NCI-H128 (cell line): Measurements from ENCODE around the gene CCR8.
"Not testable (repeated sequence)": the region's sequence is repeated elsewhere in the genome, so short reads cannot be mapped to it uniquely, and the experiment has no call there.

Source experiments
- DNase-seq: peaks from one replicate; lab custom pipeline; 2025; ENCODE audit not compliant: unreplicated experiment; lab: John Stamatoyannopoulos, UW

Gene CCR8

GRCh38 chr3:39313289-39313688, 16.2 kb upstream of the CCR8 start:
- DNase-seq: no peak

GRCh38 chr3:39315420-39315819, 14.1 kb upstream of the CCR8 start:
- DNase-seq: no peak

GRCh38 chr3:39317571-39318169, 11.8 kb upstream of the CCR8 start:
- no peak for DNase-seq

GRCh38 chr3:39318301-39318700, 11.2 kb upstream of the CCR8 start:
- no peak for DNase-seq

- no peak for DNase-seq
These were observed 10.3 kb upstream of the CCR8 start for GRCh38 chr3:39319249-39319648.

- DNase-seq: not testable (repeated sequence)
These were observed 7.9 kb upstream of the CCR8 start for GRCh38 chr3:39321574-39321983.

- not testable (repeated sequence) for DNase-seq
These were observed 7.2 kb upstream of the CCR8 start for GRCh38 chr3:39322209-39322715.

GRCh38 chr3:39322936-39323335, 6.6 kb upstream of the CCR8 start:
- no peak for DNase-seq

- no peak for DNase-seq
These were observed 6.0 kb upstream of the CCR8 start for GRCh38 chr3:39323494-39323893.

GRCh38 chr3:39325236-39325635, 4.3 kb upstream of the CCR8 start:
- no peak for DNase-seq

- no peak for DNase-seq
These were observed 2.3 kb upstream of the CCR8 start for GRCh38 chr3:39327053-39327745.

- no peak for DNase-seq
These were observed 1.7 kb upstream of the CCR8 start for GRCh38 chr3:39327746-39328349.

GRCh38 chr3:39330824-39331223, 1.3 kb downstream of the CCR8 start:
- no peak for DNase-seq

GRCh38 chr3:39332525-39332924, 3.0 kb downstream of the CCR8 start:
- no peak for DNase-seq

GRCh38 chr3:39333607-39334006, 4.1 kb downstream of the CCR8 start:
- no peak for DNase-seq

- DNase-seq: no peak
These were observed 4.7 kb downstream of the CCR8 start for GRCh38 chr3:39334205-39334604.

GRCh38 chr3:39338201-39338600, 8.7 kb downstream of the CCR8 start:
- DNase-seq: no peak

GRCh38 chr3:39339086-39339485, 9.6 kb downstream of the CCR8 start:
- DNase-seq: no peak

GRCh38 chr3:39343076-39343717, 13.7 kb downstream of the CCR8 start:
- DNase-seq: no peak

- DNase-seq: no peak
These were observed 14.3 kb downstream of the CCR8 start for GRCh38 chr3:39343760-39344159.

GRCh38 chr3:39344746-39345344, 15.3 kb downstream of the CCR8 start:
- DNase-seq: no peak
